Medulla oblongata (tissue), 1 donor: ENCODE data around the gene DNAJB11.
A peak's percentile ranks its signal among the peaks of the same experiment; 100 is the strongest.
"Not testable (repeated sequence)": the region's sequence is repeated elsewhere in the genome, so short reads cannot be mapped to it uniquely, and the experiment has no call there.

Source experiments
- DNase-seq: peaks from one replicate; pipeline ENCODE4 v3.0.0-alpha.2; 2015; ENCODE audit errors: extremely low spot score

The DNAJB11 gene

DNA sequence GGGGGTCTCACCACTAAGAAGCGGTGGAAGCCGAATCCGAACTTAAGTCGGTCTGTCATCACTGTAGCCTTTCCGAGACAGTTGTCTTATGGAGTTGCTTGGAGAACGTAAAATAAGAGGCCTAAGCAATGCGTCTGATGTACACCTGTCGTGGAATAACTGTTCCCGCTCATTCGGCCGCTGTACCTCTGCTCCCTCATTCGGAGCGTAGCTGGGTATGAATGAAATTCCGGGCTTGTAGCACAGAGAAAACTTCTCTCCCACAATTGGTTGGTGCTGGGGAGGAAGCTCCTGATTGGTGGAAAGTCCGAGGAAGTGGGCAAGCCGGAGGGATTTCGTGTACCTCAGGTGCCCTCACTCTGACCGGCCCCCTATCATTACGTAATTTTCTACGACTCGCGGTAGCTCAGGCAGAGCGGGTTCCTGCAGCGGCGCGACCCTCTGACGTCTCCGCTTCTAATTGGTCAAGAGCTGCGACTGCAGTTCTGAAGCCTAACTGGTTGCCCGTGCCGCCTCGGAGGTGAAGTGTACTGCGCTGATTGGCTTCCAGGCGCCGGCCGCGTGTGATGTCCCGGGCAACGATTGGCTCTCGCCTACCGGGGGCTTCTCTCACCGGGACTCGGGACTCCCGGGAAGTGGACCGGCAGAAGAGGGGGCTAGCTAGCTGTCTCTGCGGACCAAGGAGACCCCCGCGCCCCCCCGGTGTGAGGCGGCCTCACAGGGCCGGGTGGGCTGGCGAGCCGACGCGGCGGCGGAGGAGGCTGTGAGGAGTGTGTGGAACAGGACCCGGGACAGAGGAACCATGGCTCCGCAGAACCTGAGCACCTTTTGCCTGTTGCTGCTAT, at the start of gene DNAJB11:
DNAJB11 (plus strand) TSS at position 625 of the 845 bp plus-strand sequence; CDS start at position 803, 178 bp downstream.
- DNase-seq: peak; percentile 99

DNA sequence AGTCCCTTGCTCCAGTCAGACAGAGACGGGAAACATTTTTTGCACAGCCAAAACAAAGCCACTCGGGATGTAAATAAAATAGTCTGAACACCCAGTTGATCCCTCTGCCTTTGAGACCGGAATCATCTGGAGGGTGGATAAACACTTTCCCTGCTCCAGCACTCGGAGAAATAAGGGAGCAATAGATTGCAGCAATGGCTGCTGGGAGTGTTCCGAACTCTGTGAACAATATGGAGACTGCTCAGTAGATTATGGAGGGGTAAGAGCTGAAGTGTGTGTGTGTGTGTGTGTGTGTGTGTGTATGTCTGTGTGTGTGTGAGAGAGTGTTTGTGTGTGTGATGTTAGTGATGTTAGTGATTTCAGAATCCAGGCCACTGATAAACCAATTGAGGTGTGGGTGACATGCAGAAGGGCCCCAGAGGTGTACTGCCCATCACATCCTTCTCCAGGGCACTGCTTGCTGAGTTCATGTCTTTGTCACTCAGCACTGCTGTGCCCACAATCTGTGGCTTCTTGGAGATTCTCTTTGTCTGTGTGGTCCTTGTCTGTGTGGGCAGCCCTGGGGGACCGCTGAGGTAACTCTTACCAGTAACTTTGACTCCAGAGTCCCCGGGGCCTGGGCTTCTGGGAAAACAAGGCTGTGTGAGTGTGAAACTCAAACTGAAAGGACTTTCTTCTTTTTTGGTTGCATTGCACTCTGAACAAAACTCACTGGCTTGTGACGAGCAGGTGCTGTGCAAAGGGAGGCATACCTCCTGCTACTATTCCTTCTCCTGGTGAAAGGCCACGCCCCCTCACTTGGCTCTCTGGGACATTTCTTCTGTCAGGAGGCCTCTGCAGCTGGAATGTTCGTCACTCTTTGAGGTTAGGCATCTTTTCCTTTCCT, 49.3 kb upstream of the DNAJB11 start:
- DNase-seq: no peak

DNA sequence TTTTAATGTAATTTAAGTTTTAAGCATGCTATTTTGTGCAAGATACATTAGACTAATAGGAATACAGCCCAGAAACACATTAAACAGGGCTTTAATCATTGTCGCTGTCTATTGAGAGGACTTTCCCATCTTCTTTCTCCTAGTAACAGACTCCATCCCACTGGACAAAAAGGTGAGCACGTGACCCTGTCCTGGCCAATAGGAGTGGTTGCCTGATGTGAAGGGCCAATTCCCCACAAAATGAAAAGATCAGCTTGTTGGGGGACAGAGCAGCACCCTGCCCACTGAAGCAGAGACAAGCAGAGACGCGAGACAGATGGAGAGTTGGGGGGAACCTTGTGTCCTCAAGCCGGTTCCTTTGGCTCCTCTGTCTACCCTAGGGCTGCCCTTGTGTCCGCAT, 47.5 kb upstream of the DNAJB11 start:
- no peak for DNase-seq

DNA sequence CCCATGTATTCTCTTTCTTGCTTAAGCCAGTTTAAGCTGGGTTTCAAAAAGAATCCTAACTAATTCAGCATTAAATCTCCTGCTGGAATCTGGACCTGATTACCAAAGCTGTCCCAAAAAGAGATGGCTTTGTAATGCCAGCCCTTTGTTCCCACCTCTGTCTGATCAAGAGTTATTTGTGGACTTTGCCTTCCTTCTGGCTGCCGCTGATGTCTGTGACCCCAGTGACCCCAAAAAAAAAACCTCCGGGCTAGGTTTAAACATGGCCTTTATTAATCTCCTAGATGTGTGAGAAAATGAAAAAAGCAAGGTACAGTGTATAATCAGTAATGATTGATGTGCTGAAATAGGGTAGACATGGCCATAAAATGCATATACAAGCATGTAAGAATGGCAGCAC, 47.1 kb upstream of the DNAJB11 start:
- no peak for DNase-seq

DNA sequence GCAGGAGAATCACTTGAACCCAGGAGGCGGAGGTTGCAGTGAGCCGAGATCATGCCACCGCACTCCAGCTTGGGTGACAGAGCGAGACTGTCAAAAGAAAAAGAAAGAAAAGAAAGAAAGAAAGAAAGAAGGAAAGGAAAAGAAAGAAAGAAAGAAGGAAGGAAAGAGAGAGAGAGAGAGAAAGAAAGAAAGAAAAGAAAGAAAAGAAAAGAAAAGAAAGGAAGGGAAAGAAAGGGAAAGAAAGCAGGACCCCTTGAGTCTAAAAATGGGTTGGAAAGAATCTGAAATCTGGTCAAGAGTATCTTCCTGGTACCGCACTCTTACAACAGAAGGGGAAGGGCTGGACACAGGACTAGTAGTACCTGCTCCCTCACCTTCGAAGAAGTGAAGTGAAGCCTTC, 45.9 kb upstream of the DNAJB11 start:
- no peak for DNase-seq

DNA sequence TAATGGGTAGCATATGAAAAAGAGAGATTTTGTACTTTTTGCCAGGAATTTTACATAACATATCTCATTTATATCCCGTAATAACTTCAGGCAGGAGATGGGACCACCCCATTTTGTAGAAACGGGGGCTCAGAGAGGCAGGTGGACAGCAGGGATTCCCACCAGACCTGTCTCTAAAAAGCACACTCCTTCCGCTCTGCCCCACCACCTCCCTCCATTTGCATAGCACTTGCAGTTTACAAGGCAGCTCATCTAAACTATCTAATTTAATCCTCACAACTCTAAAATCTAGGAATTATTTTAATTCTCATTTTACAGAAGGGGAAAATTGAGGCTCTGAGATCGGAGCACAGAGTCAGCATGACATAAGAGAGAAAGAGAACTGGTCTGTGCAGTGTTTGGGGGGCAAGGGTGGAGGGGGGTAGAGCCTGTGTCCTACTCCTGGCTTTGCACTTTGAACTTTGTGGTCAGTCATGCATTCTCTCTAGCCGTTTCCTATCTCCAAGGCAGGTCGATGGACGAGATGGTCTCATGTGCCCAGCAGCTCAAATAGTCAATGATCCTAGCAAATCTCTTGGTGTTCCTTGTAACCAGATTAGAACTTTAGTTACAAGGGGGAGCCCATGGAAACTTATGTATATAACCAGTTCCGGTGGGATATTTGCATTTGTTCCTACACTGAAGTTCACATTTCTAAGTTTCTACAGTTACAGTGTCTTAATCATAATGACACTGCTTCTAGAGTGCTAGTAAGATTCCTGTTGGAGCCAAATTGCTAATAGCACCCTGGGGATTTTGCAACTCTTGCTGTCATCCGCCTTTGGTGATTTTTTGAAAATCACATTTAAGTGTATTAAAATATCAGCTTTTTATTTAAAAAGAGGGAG, 44.9 kb upstream of the DNAJB11 start:
- DNase-seq: no peak

DNA sequence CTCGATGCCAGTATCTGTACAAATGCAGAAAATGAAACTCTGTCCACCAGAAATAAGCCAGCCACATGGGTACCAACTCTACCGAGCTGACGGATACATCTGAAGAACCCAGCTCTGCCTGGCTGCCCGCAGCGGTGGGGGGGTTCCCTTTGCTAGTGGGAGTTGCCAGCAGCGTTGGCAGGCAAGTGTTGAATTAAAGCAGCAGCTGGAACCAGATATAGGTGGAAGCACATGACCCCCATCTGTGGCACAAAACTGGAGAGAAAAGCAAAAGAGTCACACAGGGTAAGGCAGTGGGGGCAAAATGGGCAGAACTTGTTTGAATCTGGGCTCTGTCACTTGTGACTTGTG, 44.3 kb upstream of the DNAJB11 start:
- no peak for DNase-seq

DNA sequence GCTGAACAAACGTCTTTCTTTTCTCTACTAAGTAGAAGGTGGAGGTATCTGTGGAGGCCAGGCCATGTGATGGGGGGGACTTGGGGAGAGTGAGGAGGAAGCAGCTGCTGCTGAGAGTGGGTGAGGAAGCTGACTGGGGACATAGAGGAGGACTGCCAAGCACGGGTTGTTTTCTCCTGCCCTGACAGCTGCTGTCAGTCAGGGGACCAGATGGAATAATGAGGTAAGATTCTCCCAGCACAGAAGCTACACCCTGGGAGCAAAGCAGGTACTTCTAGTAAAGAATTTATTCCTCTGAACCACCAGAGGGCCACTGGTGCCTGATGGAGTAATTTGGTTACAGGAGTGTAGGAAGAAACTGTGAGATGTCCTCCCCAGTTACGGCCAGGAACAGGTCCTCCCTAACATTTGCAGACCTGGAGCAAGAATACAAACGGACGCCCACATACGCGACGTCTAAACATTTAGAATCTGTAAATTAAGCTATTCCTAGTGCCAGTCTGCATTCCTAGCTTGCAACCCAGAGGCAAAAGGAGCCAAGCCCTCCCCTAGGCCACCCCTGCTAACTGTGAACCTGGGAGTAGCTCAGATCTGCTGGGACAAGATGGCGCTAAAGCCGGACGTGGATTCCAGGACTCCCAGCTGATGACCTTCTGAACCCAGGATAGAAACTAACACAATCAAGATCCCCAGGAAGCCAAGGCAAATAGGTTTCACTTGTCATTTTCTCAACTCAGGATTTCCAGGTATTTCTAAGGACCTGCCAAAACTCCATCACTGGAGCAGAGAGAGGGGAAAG, 41.1 kb upstream of the DNAJB11 start:
- no peak for DNase-seq

DNA sequence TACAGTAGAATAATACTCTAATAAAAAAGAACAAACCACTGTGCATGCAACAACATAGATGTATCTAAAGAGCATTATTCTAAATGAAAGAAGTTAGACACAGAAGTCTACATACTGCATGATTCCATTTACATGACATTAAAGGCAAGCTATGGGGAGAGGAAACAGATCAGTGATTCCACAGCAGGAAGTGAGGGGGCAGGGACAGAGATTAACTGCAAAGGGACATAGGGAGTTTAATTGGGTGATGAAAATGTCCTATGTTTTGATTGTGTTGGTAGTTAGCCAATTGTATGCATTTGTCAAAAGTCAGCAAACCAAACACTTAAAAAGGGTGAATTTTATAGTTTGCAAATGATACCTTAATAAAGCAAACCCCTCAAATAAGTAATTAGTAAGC, 40.1 kb upstream of the DNAJB11 start:
- DNase-seq: no peak

DNA sequence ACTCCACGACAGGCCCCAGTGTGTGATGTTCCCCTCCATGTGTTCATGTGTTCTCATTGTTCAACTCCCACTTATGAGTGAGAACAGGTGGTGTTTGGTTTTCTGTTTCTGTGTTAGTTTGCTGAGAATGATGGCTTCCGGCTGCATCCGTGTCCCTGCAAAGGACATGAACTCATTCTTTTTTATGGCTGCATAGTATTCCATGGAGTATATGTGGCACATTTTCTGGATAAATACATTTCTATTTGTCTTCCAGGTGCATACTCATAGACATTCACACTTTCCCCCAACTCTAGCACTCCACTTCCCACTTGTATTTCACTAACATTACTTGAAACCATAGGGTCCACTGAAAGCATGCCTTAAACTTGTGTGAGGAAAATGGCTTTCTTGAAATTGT, 38.8 kb upstream of the DNAJB11 start:
- DNase-seq: not testable (repeated sequence)

DNA sequence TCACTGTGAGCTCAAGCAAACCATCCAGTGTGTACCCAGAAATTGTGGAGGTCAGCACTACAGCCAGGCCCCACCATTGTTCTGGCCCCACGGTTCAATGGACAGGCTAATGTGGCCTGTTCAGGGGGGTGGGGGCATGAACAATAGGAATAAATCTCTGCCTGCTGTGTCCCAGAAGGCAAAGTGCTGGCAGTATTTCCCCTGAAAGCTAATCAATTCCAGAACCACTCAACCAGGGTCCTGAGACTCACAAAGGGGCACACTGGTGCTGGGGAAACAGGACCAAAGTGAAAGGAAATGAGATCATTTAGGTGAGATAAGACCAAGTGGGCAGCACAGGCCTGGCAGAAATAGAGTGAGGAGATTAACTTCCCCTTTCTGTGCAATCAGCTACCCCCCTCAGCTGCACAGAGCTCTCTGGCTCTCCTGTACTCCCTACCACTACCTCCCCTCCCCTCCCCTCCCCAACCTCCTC, 37.9 kb upstream of the DNAJB11 start:
- DNase-seq: no peak

DNA sequence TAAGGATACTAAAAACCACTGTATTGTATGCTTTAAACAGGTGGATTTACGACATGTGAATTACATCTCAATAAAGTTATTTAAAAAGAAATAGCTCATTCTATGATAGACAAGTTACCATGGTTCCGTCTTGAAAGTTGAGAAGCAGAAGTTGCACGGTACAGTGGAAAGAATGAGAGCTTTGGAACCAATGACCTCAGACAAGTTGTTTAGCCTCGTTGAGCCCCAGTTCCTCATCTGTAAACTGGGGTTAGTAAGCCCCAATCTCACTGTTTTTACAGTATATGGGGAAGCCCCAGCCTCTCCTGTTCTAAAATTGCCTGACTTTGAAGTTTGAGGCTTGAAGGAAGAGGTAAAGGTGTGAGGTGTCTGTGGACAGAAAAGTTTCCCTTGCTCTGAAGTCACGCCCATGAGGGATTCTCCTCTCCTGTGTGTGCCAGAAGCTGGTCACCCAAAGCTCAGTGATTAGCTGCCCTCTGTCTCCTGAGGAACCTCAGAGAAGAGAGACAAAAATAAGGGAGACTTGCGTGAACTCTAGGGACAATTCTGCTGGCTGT, 36.3 kb upstream of the DNAJB11 start:
- DNase-seq: peak; percentile 58

DNA sequence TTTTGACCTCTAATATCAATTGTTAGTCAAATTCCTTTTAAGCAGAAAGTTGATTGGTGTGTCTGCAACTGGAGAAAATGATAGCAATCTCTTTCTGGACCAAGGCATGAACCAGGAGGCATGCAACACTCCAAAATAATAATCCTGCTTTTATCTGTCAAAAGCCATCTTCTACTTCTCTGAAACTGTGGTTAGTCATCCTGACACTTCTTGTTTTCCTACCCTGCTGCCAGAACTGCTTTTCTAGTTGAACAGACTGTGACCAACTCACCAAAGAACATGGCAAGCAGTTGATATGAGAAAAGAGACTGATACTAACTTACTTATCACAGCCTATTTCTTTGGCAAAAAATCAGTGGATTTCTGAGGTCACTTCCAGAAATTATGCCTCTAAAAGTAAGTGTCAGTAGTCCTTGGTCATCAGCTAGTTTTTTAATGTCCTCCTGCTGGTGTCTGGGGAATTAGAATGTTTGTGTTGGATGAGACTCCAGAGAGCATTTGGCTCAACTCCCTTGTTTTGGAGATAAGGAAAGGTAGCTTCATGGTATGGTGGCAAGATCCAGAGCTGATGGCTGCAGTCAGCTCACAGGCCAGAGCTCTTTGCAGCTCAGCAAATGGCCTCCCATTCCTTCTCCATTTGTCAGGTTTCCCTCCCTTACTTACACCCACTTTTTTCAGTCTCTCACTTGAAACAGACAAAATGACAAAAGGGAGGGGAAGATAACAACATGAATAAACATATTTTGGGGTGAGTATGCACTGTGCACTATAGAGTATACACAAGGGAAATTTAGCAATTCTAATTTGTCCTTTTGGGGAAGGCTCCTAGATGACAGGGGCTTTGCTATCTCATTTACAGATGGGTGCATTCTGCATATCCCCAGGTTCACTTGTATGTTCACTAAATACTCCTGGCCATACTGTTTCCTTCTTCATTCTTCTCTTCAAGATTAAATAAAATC, 33.4 kb upstream of the DNAJB11 start:
- no peak for DNase-seq

DNA sequence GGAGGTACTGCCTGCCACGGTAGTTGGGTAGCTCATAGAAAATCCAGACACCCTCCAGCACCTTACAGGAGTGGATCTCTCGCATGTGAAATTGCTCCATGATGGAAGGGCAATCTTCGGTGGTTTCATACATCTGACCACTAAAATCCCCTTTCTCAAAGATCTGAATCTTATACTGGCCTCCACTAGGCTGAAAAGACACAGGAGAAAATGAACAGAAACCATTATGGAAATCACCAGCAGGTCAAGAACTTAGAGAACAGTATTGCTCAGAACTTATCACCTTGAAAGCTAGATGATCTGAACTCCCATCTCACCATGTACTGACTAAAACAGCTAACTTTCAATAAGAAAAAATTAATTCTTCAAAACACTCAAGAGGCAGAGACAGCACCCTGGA, 31.7 kb upstream of the DNAJB11 start:
- DNase-seq: no peak

DNA sequence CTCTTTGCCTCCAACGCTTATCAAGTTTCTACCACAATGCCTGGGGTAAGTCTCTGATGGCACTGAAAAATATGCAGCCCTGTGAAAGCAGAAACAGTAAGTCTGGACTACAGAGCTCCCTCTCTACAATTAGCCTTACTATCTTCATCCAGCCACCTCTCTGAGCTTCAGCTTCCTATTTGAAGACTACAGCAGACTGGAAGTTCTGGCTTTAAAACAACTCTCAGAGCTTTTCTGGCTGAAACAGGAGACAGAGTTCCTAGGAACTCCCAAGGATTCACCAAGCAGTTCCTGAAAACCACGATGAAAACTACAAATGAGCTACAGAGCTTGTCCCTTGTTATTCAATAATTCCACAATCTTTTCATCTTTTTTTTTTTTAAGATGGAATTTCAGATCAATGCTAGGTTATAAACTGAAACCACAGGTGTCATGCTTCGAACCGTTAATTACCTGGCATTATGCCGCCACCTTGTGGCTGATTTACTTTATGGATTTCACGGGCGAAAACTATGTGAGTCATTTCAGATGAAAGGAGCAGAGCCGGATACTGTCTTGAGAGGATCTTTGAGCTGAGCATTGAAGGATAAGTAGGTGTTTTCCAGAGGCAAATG, 30.2 kb upstream of the DNAJB11 start:
- peak; percentile 92 for DNase-seq

DNA sequence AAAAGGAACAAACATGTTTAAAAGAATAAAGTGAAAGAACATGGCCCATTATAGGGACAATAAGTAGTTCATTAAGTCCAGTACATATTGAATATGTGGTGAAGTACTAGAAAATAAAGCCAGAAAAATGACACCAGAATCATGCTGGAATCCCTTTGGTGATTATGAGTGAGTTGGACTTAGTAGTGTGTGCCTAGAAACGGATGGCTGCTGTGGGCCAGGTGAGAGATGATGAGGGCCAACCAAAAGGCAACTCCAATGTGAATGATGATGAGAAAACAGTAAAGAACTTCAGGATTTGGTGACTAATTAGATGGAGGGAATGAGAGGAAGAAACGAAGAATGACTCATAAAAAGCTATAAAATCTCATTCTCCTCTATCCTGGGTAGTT, 29.7 kb upstream of the DNAJB11 start:
- DNase-seq: no peak

DNA sequence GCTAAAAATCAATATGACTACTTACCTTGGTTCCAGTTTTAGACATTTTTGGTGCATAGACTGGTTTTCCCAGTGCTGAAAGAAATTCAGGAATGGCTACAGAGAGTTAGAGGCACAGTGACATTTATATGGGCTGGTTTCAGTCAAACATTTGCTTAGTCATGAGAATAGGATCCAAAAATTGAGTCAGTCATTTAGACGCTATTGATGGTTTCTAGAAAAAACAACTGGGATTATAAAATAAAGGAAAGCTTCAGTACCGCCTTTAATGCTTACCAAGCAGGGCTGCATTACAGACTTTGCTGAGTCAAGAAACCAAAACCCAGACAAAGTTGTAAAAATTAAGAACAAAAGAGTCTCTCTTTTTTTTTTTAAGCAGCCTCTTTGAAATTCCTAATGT, 26.2 kb upstream of the DNAJB11 start, which contains the start of gene CRYGS:
CRYGS (minus strand) TSS at position 100 of the 400 bp plus-strand sequence; CDS start at position 46, 54 bp downstream.
- DNase-seq: no peak

DNA sequence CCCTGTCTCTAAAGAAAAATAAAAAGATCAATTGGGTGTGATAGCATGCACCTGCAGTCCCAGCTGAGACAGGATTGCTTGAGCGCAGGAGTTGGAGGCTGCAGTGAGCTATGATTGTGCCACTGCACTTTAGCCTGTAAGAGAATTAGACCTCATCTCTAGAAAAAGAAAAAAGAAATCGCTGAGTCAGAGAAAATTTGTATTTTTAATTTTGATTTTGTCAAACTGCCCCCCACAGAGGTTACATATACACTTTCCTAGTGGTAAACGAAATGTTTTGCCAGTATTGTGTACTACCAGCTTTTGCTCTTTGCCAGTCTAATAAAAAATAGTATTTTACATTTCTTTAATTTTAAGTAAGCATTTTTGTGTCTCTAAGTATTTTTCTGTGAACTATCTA, 21.0 kb upstream of the DNAJB11 start:
- no peak for DNase-seq

DNA sequence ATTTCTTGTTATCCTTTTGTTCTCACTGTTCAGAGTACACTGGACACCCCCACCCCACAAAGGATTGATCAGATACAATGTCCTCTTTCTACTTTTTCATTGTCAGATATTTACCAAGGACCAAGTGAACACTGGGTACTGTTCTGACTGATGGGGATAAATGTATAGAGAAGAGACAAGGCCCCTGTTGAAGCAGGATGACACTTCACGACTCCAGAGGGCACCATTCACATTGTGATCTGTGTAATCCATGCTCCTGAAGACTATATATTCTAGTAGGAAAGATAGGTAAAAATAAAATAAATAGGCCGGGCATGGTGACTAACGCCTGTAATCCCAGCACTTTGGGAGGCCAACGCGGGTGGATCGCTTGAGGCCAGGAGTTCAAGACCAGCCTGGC, 19.1 kb upstream of the DNAJB11 start:
- DNase-seq: no peak
